NCI-H524 treated with DMSO at 0.1 percent for 48 hours (cell line): ENCODE measurements around the gene NEUROG3.
"Not testable (repeated sequence)": the region's sequence is repeated elsewhere in the genome, so short reads cannot be mapped to it uniquely, and the experiment has no call there.

Experiments used
- DNase-seq: peaks from one replicate; lab custom pipeline; 2025; lab: John Stamatoyannopoulos, UW

NEUROG3 gene

GRCh38 chr10:69571618-69572158 is 1.5 kb downstream of the NEUROG3 start:
- no peak for DNase-seq

DNA sequence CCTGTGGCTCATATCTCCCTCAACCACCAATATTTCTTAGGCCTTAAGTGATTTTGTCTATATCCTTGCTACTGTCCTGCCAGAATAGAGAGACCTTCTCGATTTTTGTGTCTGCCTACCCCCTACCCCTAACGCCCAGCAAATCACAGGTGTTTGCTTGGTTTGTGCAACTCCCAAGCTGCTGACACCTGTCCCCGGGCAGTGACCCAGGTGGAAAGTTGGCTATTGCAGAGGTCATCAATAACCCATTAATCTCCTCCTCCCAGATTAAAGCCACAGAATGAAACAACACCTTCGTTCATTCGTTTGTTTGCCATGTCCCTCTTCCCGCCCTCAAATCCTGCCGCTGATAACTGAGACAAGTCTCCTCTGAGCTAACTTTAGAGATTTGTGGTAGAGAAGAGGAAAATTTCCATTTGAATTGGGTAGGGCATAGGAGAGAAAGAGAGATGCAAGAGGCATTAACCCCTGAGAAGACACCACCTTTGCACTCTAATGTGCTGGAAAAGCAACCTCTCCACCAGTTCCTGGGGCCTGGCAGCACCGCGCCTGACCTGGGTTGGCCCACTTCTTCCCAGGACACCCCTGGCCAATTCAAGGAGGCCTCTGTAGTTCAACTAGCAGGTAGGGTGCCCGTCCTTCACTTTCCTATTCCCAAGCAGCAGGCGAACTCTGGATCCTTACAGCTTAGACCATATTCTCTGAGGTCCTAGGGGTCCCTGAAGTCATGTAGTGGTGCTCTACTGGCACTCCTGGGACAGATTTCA is 3.0 kb downstream of the NEUROG3 start:
- DNase-seq, result no peak

- DNase-seq, result no peak
These were observed 3.8 kb downstream of the NEUROG3 start for GRCh38 chr10:69569396-69569934.

- no peak for DNase-seq
These were observed 4.5 kb downstream of the NEUROG3 start for GRCh38 chr10:69568472-69569395.

DNA sequence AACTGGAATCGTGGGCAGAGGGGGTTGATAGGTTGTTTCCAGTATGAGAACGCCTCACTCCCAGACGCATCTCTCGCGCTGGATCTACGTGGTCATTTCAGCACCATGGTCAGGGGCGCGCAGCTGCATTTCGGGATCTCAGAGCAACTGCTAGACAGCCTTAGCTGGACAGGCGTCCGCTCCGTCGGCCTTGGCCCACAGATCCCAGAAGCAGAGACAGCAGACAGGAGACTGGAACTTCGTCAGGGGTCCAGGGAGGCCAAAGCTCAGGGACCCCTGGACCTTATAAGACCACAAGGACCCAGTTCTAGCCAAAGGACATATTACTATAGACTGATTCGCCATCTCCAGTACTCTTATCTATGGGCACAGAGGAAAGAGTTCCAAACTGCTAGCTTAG is 5.3 kb downstream of the NEUROG3 start:
- DNase-seq, result no peak

GRCh38 chr10:69562731-69563254 is 10.4 kb downstream of the NEUROG3 start:
- no peak for DNase-seq

GRCh38 chr10:69559525-69559924 is 13.7 kb downstream of the NEUROG3 start:
- DNase-seq, result no peak

GRCh38 chr10:69558559-69558958 is 14.7 kb downstream of the NEUROG3 start:
- DNase-seq, result no peak

- DNase-seq, result no peak
These were observed 18.6 kb downstream of the NEUROG3 start for GRCh38 chr10:69554611-69555010.

GRCh38 chr10:69553328-69553727 is 19.9 kb downstream of the NEUROG3 start:
- no peak for DNase-seq

- no peak for DNase-seq
These were observed 21.0 kb downstream of the NEUROG3 start for GRCh38 chr10:69552268-69552667.

DNA sequence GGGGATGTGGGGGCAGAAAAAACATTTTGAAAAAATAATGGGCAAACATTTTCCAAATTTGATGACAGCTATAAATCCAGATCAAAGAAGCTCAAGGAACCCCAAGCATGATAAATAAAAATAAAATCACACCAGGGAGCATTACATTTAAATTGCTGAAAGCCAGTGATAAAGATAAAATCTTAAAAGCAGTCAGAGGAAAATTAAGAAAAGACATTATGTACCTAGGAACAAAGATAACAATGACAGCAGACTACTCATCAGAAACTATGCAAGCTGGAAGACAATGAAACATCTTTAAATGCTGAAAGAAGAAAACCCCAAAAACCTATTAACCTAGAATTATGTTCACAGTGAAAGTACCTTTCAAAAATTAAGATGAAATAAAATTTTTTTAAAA is 23.3 kb downstream of the NEUROG3 start:
- no peak for DNase-seq

GRCh38 chr10:69541463-69541862 is 31.8 kb downstream of the NEUROG3 start:
- DNase-seq, result no peak

GRCh38 chr10:69538461-69538860 is 34.8 kb downstream of the NEUROG3 start:
- no peak for DNase-seq

- no peak for DNase-seq
These were observed 35.8 kb downstream of the NEUROG3 start for GRCh38 chr10:69537449-69537848.

DNA sequence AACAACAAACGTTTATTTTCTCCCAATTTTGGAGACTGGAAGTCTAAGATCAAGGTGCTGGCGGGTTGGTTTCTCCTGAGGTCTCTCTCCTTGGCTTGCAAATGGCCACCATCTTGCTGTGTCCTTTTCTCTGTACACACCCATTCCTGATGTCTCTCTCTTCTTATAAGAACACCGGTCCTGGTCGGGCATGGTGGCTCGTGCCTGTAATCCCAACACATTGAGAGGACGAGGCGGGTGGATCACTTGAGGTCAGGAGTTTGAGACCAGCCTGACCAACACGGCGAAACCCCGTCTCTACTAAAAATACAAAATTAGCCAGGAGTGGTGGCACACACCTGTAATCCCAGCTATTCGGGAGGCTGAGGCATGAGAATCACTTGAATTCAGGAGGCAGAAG is 36.7 kb downstream of the NEUROG3 start:
- not testable (repeated sequence) for DNase-seq

DNA sequence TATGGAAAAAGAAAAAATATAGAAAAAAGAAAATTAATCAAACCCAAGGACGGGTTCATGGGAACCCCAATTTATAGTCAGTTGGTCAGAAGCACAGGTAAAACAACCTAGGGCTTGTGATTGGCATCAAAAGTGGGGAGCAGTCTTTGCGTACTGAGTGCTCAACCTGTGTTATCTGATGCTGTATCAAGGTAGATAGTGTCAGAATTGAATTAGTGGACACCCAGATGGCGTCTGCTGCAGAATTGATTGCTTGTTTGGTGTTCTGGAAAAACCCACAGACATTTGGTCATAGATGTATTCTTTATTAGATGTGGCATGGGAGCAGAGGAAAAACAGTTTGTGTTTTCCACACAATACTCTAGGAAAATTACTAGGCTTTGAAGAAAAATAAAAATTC is 39.6 kb downstream of the NEUROG3 start:
- no peak for DNase-seq

DNA sequence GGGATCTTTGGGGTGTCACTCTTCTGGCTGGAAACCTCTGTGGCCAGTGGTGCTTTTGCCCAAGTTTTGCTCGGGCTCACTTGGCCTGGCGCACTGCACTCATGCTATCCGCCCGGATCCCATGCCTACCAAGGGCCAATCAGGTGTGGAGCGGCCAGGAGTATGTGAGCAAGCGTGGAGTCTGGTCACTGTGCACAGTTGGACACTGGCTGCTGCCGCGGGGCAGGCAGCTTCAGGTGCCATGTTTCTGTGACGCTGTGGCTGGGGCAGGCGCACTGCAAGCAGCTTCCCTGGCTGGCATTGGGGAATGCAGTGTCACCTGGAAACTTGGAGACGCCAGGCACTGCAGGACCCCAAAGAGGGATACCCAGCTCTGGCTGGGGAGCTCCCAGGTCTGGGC is 45.3 kb downstream of the NEUROG3 start:
- DNase-seq, result no peak
